Measurements from ENCODE around the gene PLTP.
A peak's percentile ranks its signal among the peaks of the same experiment; 100 is the strongest.

The PLTP gene

GRCh38 chr20:45860560-45861220, 51.3 kb downstream of the PLTP start:
- no peak for TF ChIP-seq CTCF (IDR thresholded peaks at IDR 0.05; ENCODE audit: low read depth, low read length)
- H3K4me3 ChIP-seq (ENCODE audit: low read depth, low read length), result no peak overlapping the region

- no peak overlapping the region for H3K4me3 ChIP-seq (ENCODE audit: low read depth, low read length)
- TF ChIP-seq CTCF (IDR thresholded peaks at IDR 0.05; ENCODE audit: low read depth, low read length), result no peak
Observed at GRCh38 chr20:45859916-45860315, 52.0 kb downstream of the PLTP start.

GRCh38 chr20:45857882-45858216, 54.1 kb downstream of the PLTP start:
- TF ChIP-seq CTCF (IDR thresholded peaks at IDR 0.05; ENCODE audit: low read depth, low read length), result no peak
- peak overlapping the region; percentile 89 for H3K4me3 ChIP-seq (ENCODE audit: low read depth, low read length)

- no peak for TF ChIP-seq CTCF (IDR thresholded peaks at IDR 0.05; ENCODE audit: low read depth, low read length)
- peak within 1 kb of the TSS; percentile 89 for H3K4me3 ChIP-seq (ENCODE audit: low read depth, low read length)
Observed at GRCh38 chr20:45857114-45857881, 54.7 kb downstream of the PLTP start, which contains the start of the genes ACOT8 and ZSWIM3. ACOT8 (minus strand) TSS chr20:45857392; CDS start chr20:45857315, 77 bp downstream. ZSWIM3 (plus strand) TSS chr20:45857614; CDS start chr20:45857826, 212 bp downstream.

- H3K4me3 ChIP-seq (ENCODE audit: low read depth, low read length), result no peak overlapping the region
- TF ChIP-seq CTCF (IDR thresholded peaks at IDR 0.05; ENCODE audit: low read depth, low read length), result no peak
Observed at GRCh38 chr20:45853484-45853883, 58.5 kb downstream of the PLTP start.

- H3K4me3 ChIP-seq (ENCODE audit: low read depth, low read length), result no peak overlapping the region
- no peak for TF ChIP-seq CTCF (IDR thresholded peaks at IDR 0.05; ENCODE audit: low read depth, low read length)
Observed at GRCh38 chr20:45852326-45852725, 59.6 kb downstream of the PLTP start.

- no peak overlapping the region for H3K4me3 ChIP-seq (ENCODE audit: low read depth, low read length)
- no peak for TF ChIP-seq CTCF (IDR thresholded peaks at IDR 0.05; ENCODE audit: low read depth, low read length)
Observed at GRCh38 chr20:45851501-45851900, 60.5 kb downstream of the PLTP start.
